ENCODE results near the gene RPL22L1.

Gene RPL22L1

DNA sequence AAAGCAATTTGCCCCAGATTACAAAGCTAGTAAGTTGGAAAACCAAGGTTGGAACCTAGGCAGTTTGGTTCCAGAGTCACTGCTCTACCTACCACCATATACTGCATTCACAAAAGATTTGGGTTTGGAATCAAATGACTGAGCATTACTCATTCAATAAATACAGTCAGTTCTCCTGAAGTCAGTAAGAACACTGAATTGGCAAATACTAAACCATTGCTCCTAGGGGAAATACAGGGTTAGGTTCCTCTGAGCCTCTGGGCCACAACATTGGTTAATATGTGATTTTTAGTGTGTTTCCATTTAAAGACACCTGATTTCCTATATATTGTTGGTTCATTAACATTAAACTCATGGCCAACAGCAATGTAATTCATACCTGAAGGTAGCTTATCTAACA lies 40.5 kb upstream of the RPL22L1 start:
- H3K36me3 ChIP-seq = no peaks in the 10 kb centered on the region
- no peak for DNase-seq
- no peak overlapping the region for H3K4me3 ChIP-seq
- H3K27me3 ChIP-seq = no peaks in the 10 kb centered on the region
- peaks cover 0 to 20% (median 10%) of the 10 kb centered on the region in 4 donors for H3K4me1 ChIP-seq
- TF ChIP-seq, protein P1, sequence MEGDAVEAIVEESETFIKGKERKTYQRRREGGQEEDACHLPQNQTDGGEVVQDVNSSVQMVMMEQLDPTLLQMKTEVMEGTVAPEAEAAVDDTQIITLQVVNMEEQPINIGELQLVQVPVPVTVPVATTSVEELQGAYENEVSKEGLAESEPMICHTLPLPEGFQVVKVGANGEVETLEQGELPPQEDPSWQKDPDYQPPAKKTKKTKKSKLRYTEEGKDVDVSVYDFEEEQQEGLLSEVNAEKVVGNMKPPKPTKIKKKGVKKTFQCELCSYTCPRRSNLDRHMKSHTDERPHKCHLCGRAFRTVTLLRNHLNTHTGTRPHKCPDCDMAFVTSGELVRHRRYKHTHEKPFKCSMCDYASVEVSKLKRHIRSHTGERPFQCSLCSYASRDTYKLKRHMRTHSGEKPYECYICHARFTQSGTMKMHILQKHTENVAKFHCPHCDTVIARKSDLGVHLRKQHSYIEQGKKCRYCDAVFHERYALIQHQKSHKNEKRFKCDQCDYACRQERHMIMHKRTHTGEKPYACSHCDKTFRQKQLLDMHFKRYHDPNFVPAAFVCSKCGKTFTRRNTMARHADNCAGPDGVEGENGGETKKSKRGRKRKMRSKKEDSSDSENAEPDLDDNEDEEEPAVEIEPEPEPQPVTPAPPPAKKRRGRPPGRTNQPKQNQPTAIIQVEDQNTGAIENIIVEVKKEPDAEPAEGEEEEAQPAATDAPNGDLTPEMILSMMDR (IDR thresholded peaks at IDR 0.05) = no peak
- H3K9me3 ChIP-seq = peaks cover 0 to 8% (median 7%) of the 10 kb centered on the region in 3 donors
- intact Hi-C loops (cut with DNase I; ENCODE audit: low total_unique reads) = no loop called here
- no peak overlapping the region for H3K27ac ChIP-seq

DNA sequence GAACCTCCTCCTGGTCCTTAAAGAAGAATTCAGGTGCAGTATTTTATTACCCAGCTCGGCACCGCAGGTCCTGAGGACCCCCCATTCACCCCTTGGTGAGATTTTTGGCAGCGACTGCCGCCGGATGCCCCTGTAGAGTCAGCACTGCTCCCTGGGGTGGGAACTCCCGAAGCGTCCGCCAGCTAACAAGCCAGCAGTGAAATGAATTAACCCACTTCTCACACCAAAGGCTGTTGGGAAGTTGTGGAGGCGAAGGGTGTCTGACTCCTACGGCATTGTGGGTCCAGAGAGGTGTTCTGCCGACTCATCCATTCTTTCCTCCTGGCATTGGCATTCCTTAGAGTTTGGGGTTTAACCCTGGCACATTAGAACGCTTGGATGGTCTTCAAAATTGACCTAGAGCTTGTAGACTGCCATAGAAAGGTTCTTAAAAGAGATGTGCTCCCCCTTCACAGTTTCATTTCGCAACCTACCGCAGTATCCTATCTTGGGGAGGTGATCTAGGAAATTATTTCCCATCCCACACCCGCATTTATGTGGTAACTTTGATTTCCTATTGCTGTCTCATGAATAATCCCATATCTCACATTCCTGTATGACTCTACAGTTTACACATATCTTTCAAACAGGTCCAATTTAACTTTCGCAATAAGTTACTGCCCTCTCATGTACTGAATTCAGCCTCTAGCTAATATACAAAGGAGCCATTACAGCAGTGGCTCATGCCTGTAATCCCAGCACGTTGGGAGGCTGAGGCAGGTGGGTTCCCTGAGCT lies 39.3 kb upstream of the RPL22L1 start:
- H3K4me3 ChIP-seq = peak overlapping the region; percentile 74 to 82
- H3K27ac ChIP-seq = peak overlapping the region; percentile 67 to 75
- TF ChIP-seq, protein P1 (IDR thresholded peaks at IDR 0.05) = no peak
- peaks cover 0 to 8% (median 7%) of the 10 kb centered on the region in 3 donors for H3K9me3 ChIP-seq
- H3K4me1 ChIP-seq = peaks cover 0 to 20% (median 10%) of the 10 kb centered on the region in 4 donors
- peak in 1 of 2 donors; percentile 25 for DNase-seq
- intact Hi-C loops (cut with DNase I; ENCODE audit: low total_unique reads) = loop anchor here (2.0 kb wide), 1 partner anchor 39 kb away; the partner anchor contains the start of gene RPL22L1
- H3K36me3 ChIP-seq = no peaks in the 10 kb centered on the region
- H3K27me3 ChIP-seq = no peaks in the 10 kb centered on the region

- intact Hi-C loops (cut with DNase I; ENCODE audit: low total_unique reads) = loop anchor here (2.0 kb wide), 1 partner anchor 38 kb away; the partner anchor contains the start of gene RPL22L1
- Histone ChIP-seq H3K4me1 (peaks cover 0 to 20% (median 10%) of the 10 kb centered on the region in 4 donors), H3K9me3 (peaks cover 0 to 8% (median 7%) of the 10 kb centered on the region in 3 donors), H3K27me3 (no peaks in the 10 kb centered on the region), H3K27ac (peak within 1 kb of the TSS; percentile 67 to 75), H3K4me3 (peak within 1 kb of the TSS; percentile 74 to 82), H3K36me3 (no peaks in the 10 kb centered on the region)
- TF ChIP-seq, protein P1 (IDR thresholded peaks at IDR 0.05) = no peak
- DNase-seq = peak; percentile 96 to 97
Measured at GRCh38 chr3:170908235-170909116, 38.5 kb upstream of the RPL22L1 start, which contains the start of gene EIF5A2. TSS of gene EIF5A2 (minus strand) at chr3:170908637. CDS start at chr3:170907806, 831 bp downstream.

DNA sequence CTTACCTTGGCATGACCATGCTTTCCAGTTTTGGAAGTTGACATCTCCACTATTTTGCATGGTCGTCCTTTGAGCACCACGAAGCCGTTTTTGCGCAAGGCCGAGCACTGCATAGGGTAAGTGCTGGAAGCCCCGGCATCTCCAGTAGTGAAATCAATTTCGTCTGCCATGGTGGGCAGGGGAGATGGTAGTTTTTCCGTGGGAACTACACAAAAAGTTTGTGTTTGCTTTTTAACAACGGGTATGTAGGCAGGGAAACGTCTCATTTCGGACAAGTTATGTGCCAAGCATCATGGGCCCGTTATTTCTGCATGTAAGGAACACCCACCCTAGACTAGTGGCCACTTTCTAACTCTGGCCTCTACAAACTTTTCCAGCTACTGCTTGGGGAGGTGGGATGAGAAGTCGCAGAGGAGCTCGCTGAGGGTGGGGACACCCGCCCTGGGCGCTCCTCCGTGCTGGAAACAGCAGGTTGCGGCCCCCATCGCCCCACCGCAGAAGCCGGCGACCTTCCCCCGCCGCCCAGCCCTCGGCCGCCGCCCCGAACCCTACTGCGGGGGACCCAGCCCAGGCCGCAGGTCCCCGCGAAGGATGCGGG lies 37.7 kb upstream of the RPL22L1 start:
- Histone ChIP-seq H3K9me3 (peaks cover 0 to 8% (median 7%) of the 10 kb centered on the region in 3 donors), H3K27ac (peak overlapping the region; percentile 67 to 75), H3K27me3 (no peaks in the 10 kb centered on the region), H3K4me1 (peaks cover 0 to 20% (median 10%) of the 10 kb centered on the region in 4 donors), H3K4me3 (peak overlapping the region; percentile 74 to 82), H3K36me3 (no peaks in the 10 kb centered on the region)
- intact Hi-C loops (cut with DNase I; ENCODE audit: low total_unique reads) = loop anchor here (2.0 kb wide), 1 partner anchor 37 kb away; the partner anchor contains the start of gene RPL22L1
- TF ChIP-seq, protein P1 (IDR thresholded peaks at IDR 0.05) = no peak
- no peak for DNase-seq

- H3K27me3 ChIP-seq = no peaks in the 10 kb centered on the region
- H3K4me3 ChIP-seq = no peak overlapping the region
- H3K36me3 ChIP-seq = no peaks in the 10 kb centered on the region
- H3K9me3 ChIP-seq = peaks cover 0 to 6% (median 3%) of the 10 kb centered on the region in 3 donors
- TF ChIP-seq, protein P1 (IDR thresholded peaks at IDR 0.05) = no peak
- peaks cover 0 to 20% (median 10%) of the 10 kb centered on the region in 4 donors for H3K4me1 ChIP-seq
- intact Hi-C loops (cut with DNase I; ENCODE audit: low total_unique reads) = no loop called here
- H3K27ac ChIP-seq = no peak overlapping the region
- no peak for DNase-seq
Measured at GRCh38 chr3:170905862-170906261, 35.9 kb upstream of the RPL22L1 start.

Measured in tibial artery (tissue), 4 donors.